DND-41 (cell line): Measurements from ENCODE around the gene H3-3A.
A peak's percentile ranks its signal among the peaks of the same experiment; 100 is the strongest.

Experiments used
- ATAC-seq: fragments of 200-7000 bp; cut with Tn5 transposase; 3 replicates; pipeline ENCODE4 v1.9.1; 2021; ENCODE audit warnings: low read depth; ENCODE audit not compliant: insufficient read depth
- DNase-seq: peaks from one replicate; pipeline ENCODE4 v3.0.0-alpha.2; 2020
- H2AFZ ChIP-seq: 2 replicates; pipeline ENCODE4 v1.6.0; 2012; ENCODE audit warnings: low read depth, low read length
- H3K27ac ChIP-seq: 2 replicates; pipeline ENCODE4 v1.5.1; 2012; ENCODE audit warnings: low read length, inconsistent platforms
- H3K27me3 ChIP-seq: fragments of 200-600 bp; sonication (generic); 2 replicates; pipeline ENCODE4 v1.6.0; 2012; ENCODE audit warnings: low read length, mild to moderate bottlenecking, inconsistent platforms; ENCODE audit not compliant: insufficient read depth, poor library complexity
- H3K36me3 ChIP-seq: 2 replicates; pipeline ENCODE4 v1.5.1; 2012; ENCODE audit warnings: low read length, inconsistent platforms; ENCODE audit not compliant: insufficient read depth
- H3K4me1 ChIP-seq: 2 replicates; pipeline ENCODE4 v1.5.1; 2012; ENCODE audit warnings: mild to moderate bottlenecking, low read length; ENCODE audit not compliant: insufficient read depth
- H3K4me2 ChIP-seq: 2 replicates; pipeline ENCODE4 v1.6.0; 2012; ENCODE audit warnings: mild to moderate bottlenecking, moderate library complexity, low read length, inconsistent platforms; ENCODE audit not compliant: insufficient read depth
- H3K4me3 ChIP-seq, 2 experiments: fragments of 200-600 bp in 1 of 2; shearing (Covaris generic) in 1 of 2; 2 replicates each; pipeline ENCODE4 v1.5.1; 2012 to 2016; ENCODE audit warnings: inconsistent platforms in 2 of 2, low read length in 2 of 2, mild to moderate bottlenecking in 2 of 2, low read depth in 1 of 2, moderate library complexity in 1 of 2
- H3K79me2 ChIP-seq: 2 replicates; pipeline ENCODE4 v1.6.0; 2012; ENCODE audit warnings: low read length, inconsistent platforms; ENCODE audit not compliant: insufficient read depth
- H3K9ac ChIP-seq: 2 replicates; pipeline ENCODE4 v1.6.0; 2012; ENCODE audit warnings: low read depth, mild to moderate bottlenecking, inconsistent platforms, low read length, moderate library complexity
- H3K9me3 ChIP-seq: 2 replicates; pipeline ENCODE4 v1.5.1; 2012; ENCODE audit warnings: low read length, moderate library complexity, mild to moderate bottlenecking, inconsistent platforms; ENCODE audit not compliant: insufficient read depth, severe bottlenecking
- H4K20me1 ChIP-seq: 2 replicates; pipeline ENCODE4 v1.6.0; 2012; ENCODE audit warnings: low read length; ENCODE audit not compliant: insufficient read depth
- CTCF ChIP-seq: IDR thresholded peaks from 2 replicates; pipeline ENCODE4 v1.5.1; 2012; ENCODE audit warnings: borderline replicate concordance, low read length, moderate library complexity, mild to moderate bottlenecking; ENCODE audit not compliant: poor library complexity, severe bottlenecking; ENCODE audit errors: extremely low read depth
- EZH2 ChIP-seq: IDR thresholded peaks from 3 replicates; pipeline ENCODE4 v1.6.1; 2012; ENCODE audit warnings: borderline replicate concordance, low read depth, mild to moderate bottlenecking, moderate library complexity, low read length, inconsistent platforms; ENCODE audit not compliant: severe bottlenecking

The H3-3A gene

GRCh38 chr1:226063224-226063976 lies 884 bp downstream of the H3-3A start:
- TF ChIP-seq CTCF = no peak
- TF ChIP-seq EZH2 = no peak
- peaks cover 42% of the 10 kb centered on the region for H3K36me3 ChIP-seq
- H3K4me3 ChIP-seq = peak overlapping the region; percentile 78 to 91
- H3K9me3 ChIP-seq = no peaks in the 10 kb centered on the region
- H3K27me3 ChIP-seq = no peaks in the 10 kb centered on the region
- peaks cover 50% of the 10 kb centered on the region for H3K4me1 ChIP-seq
- no peak overlapping the region; the same call in 1 of the 2 replicates for H2AFZ ChIP-seq
- peak; percentile 49 for DNase-seq
- H3K27ac ChIP-seq = peak overlapping the region; percentile 97
- peak overlapping the region; percentile 72 for H3K4me2 ChIP-seq
- peaks cover 49% of the 10 kb centered on the region for H4K20me1 ChIP-seq
- ATAC-seq = peak; percentile 33; the same call in 2 of the 3 replicates
- H3K9ac ChIP-seq = peak overlapping the region; percentile 91
- H3K79me2 ChIP-seq = peaks cover 77% of the 10 kb centered on the region

GRCh38 chr1:226063977-226064815 lies 1.7 kb downstream of the H3-3A start:
- peak; percentile 50 for DNase-seq
- Histone ChIP-seq H3K9me3 (no peaks in the 10 kb centered on the region), H3K4me2 (peak overlapping the region; percentile 72), H3K4me1 (peaks cover 50% of the 10 kb centered on the region), H3K4me3 (peak overlapping the region; percentile 78 to 91), H3K27ac (peak overlapping the region; percentile 97), H4K20me1 (peaks cover 57% of the 10 kb centered on the region), H3K9ac (peak overlapping the region; percentile 91), H3K79me2 (peaks cover 85% of the 10 kb centered on the region), H3K27me3 (no peaks in the 10 kb centered on the region), H3K36me3 (peaks cover 50% of the 10 kb centered on the region), H2AFZ (no peak overlapping the region)
- TF ChIP-seq EZH2 (no peak), CTCF (peak; percentile 68)
- no peak for ATAC-seq

- Histone ChIP-seq H3K27ac (peak overlapping the region; percentile 0; the same call in 1 of the 2 replicates), H4K20me1 (peaks cover 64% of the 10 kb centered on the region), H3K4me3 (peak overlapping the region; percentile 78 to 91; a peak in 3 of 4 replicates), H3K4me2 (peak overlapping the region; percentile 72), H2AFZ (no peak overlapping the region), H3K36me3 (peaks cover 55% of the 10 kb centered on the region), H3K27me3 (no peaks in the 10 kb centered on the region), H3K79me2 (peaks cover 91% of the 10 kb centered on the region), H3K9ac (peak overlapping the region; percentile 91), H3K4me1 (peaks cover 50% of the 10 kb centered on the region), H3K9me3 (no peaks in the 10 kb centered on the region)
- 0 out of 3 replicates have a peak, but pooled peaks have one; percentile 14 for ATAC-seq
- peak; percentile 83 for TF ChIP-seq CTCF
- TF ChIP-seq EZH2 = no peak
- peak; percentile 54 for DNase-seq
Observed at GRCh38 chr1:226064816-226065248, 2.3 kb downstream of the H3-3A start.
